Measurements from ENCODE around the gene PIK3C2G.

DNA sequence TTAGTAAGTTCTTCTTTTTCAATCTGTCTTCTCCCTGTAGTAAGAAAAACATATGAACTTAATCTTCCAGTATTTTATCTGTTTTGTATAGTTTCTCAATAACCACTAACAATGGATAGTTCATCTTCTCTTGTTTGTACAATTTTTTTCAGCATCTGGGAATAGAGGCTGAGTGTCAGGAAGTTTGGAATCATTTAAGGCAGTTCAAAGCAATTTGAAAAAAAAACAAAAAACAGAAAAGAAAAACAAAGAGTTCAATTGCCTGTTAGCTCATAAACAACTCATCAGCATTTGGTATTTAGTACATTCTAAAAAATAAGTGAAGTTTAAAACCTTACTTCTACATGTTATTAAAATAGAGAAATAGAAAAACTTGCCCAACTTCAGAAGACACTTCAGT is 359.7 kb downstream of the PIK3C2G start:
- TF ChIP-seq CTCF (IDR thresholded peaks at IDR 0.05; ENCODE audit: insufficient read depth, low read length) (no peak), POLR2AphosphoS5 (IDR thresholded peaks at IDR 0.05; ENCODE audit: low read depth) (no peak)

Data from HL-60 (cell line).